HT1080 (cell line): ENCODE data around the gene CYP2U1. TPM values are rescaled to one million over a fixed set of nuclear protein-coding genes. Genes with fewer than 3 reads are reported as not detected.

ENCODE experiments used
- DNase-seq: peaks from one replicate; pipeline ENCODE4 v3.0.0-alpha.2; 2015; ENCODE audit warnings: low read depth
- total RNA-seq: library from RNA; depleted of rRNA; stranded (reverse); fragments of >200 nt; shearing (Covaris generic); gene quantifications from 2 replicates; pipeline ENCODE4 v1.2.3, GENCODE V29; 2014; rRNA removed

The CYP2U1 gene
- total RNA-seq, 1 experiment from 2014 or later, result 6.4 TPM

- no peak for DNase-seq
These were observed 47.5 kb downstream of the CYP2U1 start for GRCh38 chr4:107978716-107979451.

DNA sequence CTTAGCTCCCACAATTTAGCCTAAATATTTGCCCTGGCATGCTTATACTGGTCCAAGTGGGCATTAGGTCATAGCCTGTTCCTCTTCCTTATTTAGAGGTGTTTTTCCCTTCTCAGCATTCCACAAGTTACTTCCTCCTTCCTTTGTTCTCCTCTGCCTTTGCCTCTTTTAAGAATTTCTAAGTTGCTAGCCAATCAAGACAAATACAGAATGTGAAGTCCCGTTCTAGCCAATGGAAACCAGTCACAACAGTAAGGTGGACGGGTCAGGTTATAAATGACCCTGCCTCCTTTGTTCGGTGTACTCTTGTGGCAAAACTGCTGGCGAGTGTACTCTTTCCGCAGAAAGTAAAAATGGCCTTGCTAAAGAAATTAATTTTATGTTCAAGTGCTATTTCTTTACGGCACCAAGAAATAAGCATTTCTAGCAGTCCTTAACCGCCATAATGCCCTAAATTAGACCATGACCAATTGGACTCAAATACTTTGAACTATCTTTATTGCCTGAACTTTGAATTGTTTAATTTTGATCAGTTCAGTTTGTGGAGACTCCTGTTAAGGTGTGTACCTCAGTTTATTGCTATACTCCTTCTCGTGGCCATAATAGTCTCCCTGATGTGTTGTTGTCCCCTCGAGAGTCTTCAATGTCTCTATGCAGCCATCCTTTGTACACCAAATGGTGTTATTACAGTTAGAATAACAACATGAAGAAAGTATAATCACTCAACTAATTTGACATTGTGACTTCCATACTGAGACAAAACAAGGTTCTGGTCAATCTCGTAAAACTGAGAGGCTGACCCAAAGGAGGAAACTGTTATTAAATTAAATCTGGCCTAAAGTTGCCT is 56.8 kb downstream of the CYP2U1 start:
- DNase-seq, result no peak

DNA sequence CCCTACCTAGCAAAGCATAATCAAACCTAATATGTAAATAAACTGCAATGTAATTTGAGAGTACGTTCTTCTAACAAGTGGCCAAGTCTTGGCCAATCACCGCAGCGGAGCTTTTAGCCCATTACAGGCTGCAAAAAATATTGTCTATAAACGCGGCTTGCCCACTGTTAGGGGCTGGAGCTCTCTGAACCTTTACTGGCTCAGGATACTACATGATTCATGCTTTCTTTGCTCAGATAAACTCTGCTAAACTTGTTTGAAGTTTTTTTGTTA is 57.4 kb downstream of the CYP2U1 start:
- no peak for DNase-seq

- no peak for DNase-seq
These were observed 57.8 kb downstream of the CYP2U1 start for GRCh38 chr4:107989162-107989536.

- peak; percentile 90 for DNase-seq
These were observed 58.4 kb downstream of the CYP2U1 start, which contains the start of gene HADH for GRCh38 chr4:107989537-107990386. Gene HADH, plus strand, starts transcription at chr4:107989889. Its CDS starts 44 bp downstream, at chr4:107989933.

- DNase-seq, result no peak
These were observed 60.7 kb downstream of the CYP2U1 start for GRCh38 chr4:107991945-107992630.

- DNase-seq, result no peak
These were observed 62.6 kb downstream of the CYP2U1 start for GRCh38 chr4:107993969-107994368.

- DNase-seq, result no peak
These were observed 63.5 kb downstream of the CYP2U1 start for GRCh38 chr4:107994894-107995293.

GRCh38 chr4:107996949-107997788 is 65.8 kb downstream of the CYP2U1 start:
- no peak for DNase-seq

DNA sequence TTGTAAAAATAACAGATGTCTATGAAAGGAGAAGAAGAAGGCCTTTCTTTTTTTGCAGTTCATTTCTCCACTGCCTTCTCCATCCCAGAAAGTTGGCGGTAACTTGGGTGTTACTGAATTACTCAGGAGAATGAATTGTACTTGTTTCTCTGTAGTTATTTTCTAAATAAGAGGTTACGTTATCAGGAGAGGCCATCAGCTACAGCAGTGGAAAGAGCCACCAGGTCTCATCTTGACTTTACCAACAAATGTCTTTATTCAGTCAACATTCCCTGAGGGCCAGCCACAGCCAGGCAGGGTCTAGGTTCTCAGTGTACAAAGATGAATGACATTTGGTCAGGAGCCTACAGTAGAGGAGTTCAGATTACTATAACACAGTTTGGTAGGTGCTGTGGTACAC is 66.4 kb downstream of the CYP2U1 start:
- DNase-seq, result no peak

DNA sequence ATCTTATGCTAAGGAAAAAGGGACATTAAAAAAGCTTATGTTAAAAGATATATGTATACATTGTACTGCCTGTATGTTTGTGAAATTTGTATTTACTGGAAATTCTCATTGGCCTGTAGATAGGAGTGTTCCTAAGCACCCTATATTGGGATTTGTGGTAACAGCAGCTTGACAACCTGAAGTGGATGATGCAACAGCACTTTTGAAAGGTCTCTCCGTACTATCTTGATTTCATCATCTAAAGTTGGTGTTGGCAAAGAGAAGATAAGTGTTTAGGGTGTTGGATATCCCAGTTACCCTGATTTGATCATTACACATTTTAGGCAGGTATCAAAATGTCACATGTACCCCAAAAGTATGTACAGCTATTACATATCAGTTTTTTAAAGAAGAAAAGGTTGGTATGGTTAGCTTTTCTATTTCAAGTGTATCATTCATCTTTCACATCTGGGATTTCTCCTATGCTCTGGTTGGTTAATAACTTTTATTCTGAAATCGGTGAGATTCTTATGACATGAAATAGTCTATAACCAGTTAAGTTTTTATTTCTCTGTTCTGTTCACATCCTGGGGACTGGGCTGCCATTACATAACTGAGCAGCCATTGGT is 68.7 kb downstream of the CYP2U1 start:
- DNase-seq, result no peak

GRCh38 chr4:108001540-108002135 is 70.3 kb downstream of the CYP2U1 start:
- no peak for DNase-seq

Other genes starting within 250 kb of the CYP2U1 start
- gene PAPSS1, start 211.3 kb upstream of the CYP2U1 start, total RNA-seq, result 39.6 and 48.9 TPM in 2 replicates
- 13.8 and 20.8 TPM in 2 replicates for gene SGMS2, start 106.6 kb upstream of the CYP2U1 start, total RNA-seq
- gene HADH, start 58.3 kb downstream of the CYP2U1 start, total RNA-seq, result 7.4 and 10.8 TPM in 2 replicates
- 24.9 and 27.7 TPM in 2 replicates for gene LEF1, start 237.4 kb downstream of the CYP2U1 start, total RNA-seq